Measurements from ENCODE around the gene PLCXD3. TPM values are rescaled to one million over a fixed set of nuclear protein-coding genes. Genes with fewer than 3 reads are reported as not detected.

Gene PLCXD3
- total RNA-seq, 1 experiment from 2014 or later = 0.04 TPM

DNA sequence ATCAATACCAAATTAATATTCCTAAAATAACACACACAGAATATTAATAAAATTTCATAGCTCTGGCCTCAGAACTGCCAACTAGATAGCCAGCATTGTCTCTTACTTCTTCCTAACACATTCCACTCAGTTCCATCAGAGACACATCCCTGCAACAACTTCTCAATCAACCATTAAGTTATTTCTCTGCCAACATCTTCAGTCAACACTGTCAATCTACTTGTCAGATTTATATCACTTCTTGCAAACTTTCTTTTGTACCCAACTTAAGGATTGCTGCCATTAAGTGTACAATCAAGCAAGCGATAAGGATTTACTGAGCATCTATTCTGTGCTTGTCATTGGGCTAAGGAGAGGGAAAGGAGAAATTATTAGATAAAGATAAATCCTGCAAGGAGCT, 50.8 kb downstream of the PLCXD3 start:
- H3K36me3 Mint-ChIP-seq = no peaks in the 10 kb centered on the region
- H3K4me1 Mint-ChIP-seq = no peaks in the 10 kb centered on the region
- H3K4me3 Mint-ChIP-seq = no peak overlapping the region
- DNase-seq (ENCODE audit: low spot score) (no peak), ATAC-seq (no peak)
- no peaks in the 10 kb centered on the region for H3K27me3 Mint-ChIP-seq (ENCODE audit: low read depth)
- no peak overlapping the region for H3K27ac Mint-ChIP-seq
- H3K9me3 Mint-ChIP-seq = no peaks in the 10 kb centered on the region
- TF ChIP-seq ZNF138 (CRISPR knock-in tag; conservative IDR thresholded peaks at IDR 0.05) = no peak
- no peak for TF ChIP-seq JAZF1 (CRISPR knock-in tag; IDR thresholded peaks at IDR 0.05)
- TF ChIP-seq, protein P1, sequence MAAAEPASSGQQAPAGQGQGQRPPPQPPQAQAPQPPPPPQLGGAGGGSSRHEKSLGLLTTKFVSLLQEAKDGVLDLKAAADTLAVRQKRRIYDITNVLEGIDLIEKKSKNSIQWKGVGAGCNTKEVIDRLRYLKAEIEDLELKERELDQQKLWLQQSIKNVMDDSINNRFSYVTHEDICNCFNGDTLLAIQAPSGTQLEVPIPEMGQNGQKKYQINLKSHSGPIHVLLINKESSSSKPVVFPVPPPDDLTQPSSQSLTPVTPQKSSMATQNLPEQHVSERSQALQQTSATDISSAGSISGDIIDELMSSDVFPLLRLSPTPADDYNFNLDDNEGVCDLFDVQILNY (CRISPR knock-in tag; IDR thresholded peaks at IDR 0.05) = no peak
- no peak for TF ChIP-seq ZNF512 (CRISPR knock-in tag; IDR thresholded peaks at IDR 0.05; ENCODE audit: borderline replicate concordance)
- no peak for TF ChIP-seq NR1H2 (CRISPR knock-in tag; IDR thresholded peaks at IDR 0.05)
- no peak for TF ChIP-seq HMGA2 (CRISPR knock-in tag; IDR thresholded peaks at IDR 0.05)
- no peak for TF ChIP-seq ZNF671 (CRISPR knock-in tag; IDR thresholded peaks at IDR 0.05)
- no peak for TF ChIP-seq FOXP4 (CRISPR knock-in tag; IDR thresholded peaks at IDR 0.05)
- TF ChIP-seq, protein P2, sequence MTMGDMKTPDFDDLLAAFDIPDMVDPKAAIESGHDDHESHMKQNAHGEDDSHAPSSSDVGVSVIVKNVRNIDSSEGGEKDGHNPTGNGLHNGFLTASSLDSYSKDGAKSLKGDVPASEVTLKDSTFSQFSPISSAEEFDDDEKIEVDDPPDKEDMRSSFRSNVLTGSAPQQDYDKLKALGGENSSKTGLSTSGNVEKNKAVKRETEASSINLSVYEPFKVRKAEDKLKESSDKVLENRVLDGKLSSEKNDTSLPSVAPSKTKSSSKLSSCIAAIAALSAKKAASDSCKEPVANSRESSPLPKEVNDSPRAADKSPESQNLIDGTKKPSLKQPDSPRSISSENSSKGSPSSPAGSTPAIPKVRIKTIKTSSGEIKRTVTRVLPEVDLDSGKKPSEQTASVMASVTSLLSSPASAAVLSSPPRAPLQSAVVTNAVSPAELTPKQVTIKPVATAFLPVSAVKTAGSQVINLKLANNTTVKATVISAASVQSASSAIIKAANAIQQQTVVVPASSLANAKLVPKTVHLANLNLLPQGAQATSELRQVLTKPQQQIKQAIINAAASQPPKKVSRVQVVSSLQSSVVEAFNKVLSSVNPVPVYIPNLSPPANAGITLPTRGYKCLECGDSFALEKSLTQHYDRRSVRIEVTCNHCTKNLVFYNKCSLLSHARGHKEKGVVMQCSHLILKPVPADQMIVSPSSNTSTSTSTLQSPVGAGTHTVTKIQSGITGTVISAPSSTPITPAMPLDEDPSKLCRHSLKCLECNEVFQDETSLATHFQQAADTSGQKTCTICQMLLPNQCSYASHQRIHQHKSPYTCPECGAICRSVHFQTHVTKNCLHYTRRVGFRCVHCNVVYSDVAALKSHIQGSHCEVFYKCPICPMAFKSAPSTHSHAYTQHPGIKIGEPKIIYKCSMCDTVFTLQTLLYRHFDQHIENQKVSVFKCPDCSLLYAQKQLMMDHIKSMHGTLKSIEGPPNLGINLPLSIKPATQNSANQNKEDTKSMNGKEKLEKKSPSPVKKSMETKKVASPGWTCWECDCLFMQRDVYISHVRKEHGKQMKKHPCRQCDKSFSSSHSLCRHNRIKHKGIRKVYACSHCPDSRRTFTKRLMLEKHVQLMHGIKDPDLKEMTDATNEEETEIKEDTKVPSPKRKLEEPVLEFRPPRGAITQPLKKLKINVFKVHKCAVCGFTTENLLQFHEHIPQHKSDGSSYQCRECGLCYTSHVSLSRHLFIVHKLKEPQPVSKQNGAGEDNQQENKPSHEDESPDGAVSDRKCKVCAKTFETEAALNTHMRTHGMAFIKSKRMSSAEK (CRISPR knock-in tag; IDR thresholded peaks at IDR 0.05; ENCODE audit: borderline replicate concordance) = no peak
- TF ChIP-seq SP1 (CRISPR knock-in tag; conservative IDR thresholded peaks at IDR 0.05) = no peak
- TF ChIP-seq, protein P3, sequence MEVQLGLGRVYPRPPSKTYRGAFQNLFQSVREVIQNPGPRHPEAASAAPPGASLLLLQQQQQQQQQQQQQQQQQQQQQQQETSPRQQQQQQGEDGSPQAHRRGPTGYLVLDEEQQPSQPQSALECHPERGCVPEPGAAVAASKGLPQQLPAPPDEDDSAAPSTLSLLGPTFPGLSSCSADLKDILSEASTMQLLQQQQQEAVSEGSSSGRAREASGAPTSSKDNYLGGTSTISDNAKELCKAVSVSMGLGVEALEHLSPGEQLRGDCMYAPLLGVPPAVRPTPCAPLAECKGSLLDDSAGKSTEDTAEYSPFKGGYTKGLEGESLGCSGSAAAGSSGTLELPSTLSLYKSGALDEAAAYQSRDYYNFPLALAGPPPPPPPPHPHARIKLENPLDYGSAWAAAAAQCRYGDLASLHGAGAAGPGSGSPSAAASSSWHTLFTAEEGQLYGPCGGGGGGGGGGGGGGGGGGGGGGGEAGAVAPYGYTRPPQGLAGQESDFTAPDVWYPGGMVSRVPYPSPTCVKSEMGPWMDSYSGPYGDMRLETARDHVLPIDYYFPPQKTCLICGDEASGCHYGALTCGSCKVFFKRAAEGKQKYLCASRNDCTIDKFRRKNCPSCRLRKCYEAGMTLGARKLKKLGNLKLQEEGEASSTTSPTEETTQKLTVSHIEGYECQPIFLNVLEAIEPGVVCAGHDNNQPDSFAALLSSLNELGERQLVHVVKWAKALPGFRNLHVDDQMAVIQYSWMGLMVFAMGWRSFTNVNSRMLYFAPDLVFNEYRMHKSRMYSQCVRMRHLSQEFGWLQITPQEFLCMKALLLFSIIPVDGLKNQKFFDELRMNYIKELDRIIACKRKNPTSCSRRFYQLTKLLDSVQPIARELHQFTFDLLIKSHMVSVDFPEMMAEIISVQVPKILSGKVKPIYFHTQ (CRISPR knock-in tag; IDR thresholded peaks at IDR 0.05) = no peak
- no peak for TF ChIP-seq PREB (CRISPR knock-in tag; IDR thresholded peaks at IDR 0.05; ENCODE audit: borderline replicate concordance)
- TF ChIP-seq ZNF423 (CRISPR knock-in tag; IDR thresholded peaks at IDR 0.05) = no peak
- POLR2A ChIA-PET = no interaction called here
- CTCF ChIA-PET = no interaction called here

Data from WTC11 (cell line).